Measurements from ENCODE around the gene METTL24. TPM values are rescaled to one million over a fixed set of nuclear protein-coding genes. Genes with fewer than 3 reads are reported as not detected.

METTL24 gene
- total RNA-seq, 4 donors from 2014 or later, result not detected

- DNase-seq (no peak), ATAC-seq (no peak)
- Histone ChIP-seq H3K27ac (no peak overlapping the region), H3K4me3 (no peak overlapping the region), H3K36me3 (no peaks in the 10 kb centered on the region), H3K4me1 (no peaks in the 10 kb centered on the region), H3K9me3 (no peaks in the 10 kb centered on the region), H3K27me3 (peaks cover 0 to 13% (median 6%) of the 10 kb centered on the region in 3 donors)
- intact Hi-C loops (cut with DNase I; ENCODE audit: low total_unique reads) (no loop called here), in situ Hi-C loops (cut with MboI; ENCODE audit: low sequenced_read_pairs in 4 of 4) (no loop called here)
- TF ChIP-seq POLR2A (IDR thresholded peaks at IDR 0.05) (no peak), CTCF (IDR thresholded peaks at IDR 0.05 in 4 of 5, conservative IDR thresholded peaks at IDR 0.05 in 1 of 5) (no peak)
Observed at GRCh38 chr6:110359556-110359955, 1.4 kb upstream of the METTL24 start.

- Histone ChIP-seq H3K36me3 (no peaks in the 10 kb centered on the region), H3K4me3 (peak overlapping the region; percentile 37 to 53 (median 48)), H3K4me1 (no peaks in the 10 kb centered on the region), H3K27ac (no peak overlapping the region), H3K27me3 (peaks cover 0 to 13% (median 6%) of the 10 kb centered on the region in 3 donors), H3K9me3 (no peaks in the 10 kb centered on the region)
- intact Hi-C loops (cut with DNase I; ENCODE audit: low total_unique reads) (no loop called here), in situ Hi-C loops (cut with MboI; ENCODE audit: low sequenced_read_pairs in 4 of 4) (no loop called here)
- no peak for TF ChIP-seq POLR2A (IDR thresholded peaks at IDR 0.05)
- DNase-seq (no peak), ATAC-seq (no peak)
Observed at GRCh38 chr6:110358553-110359160, 508 bp upstream of the METTL24 start.

- DNase-seq, result no peak
- no peak for ATAC-seq
- intact Hi-C loops (cut with DNase I; ENCODE audit: low total_unique reads) (no loop called here), in situ Hi-C loops (cut with MboI; ENCODE audit: low sequenced_read_pairs in 4 of 4) (no loop called here)
- H3K36me3 ChIP-seq, result no peaks in the 10 kb centered on the region
- peaks cover 0 to 13% (median 6%) of the 10 kb centered on the region in 3 donors for H3K27me3 ChIP-seq
- no peaks in the 10 kb centered on the region for H3K4me1 ChIP-seq
- H3K4me3 ChIP-seq, result peak overlapping the region; percentile 40 to 53 (median 46)
- TF ChIP-seq CTCF (IDR thresholded peaks at IDR 0.05 in 4 of 5, conservative IDR thresholded peaks at IDR 0.05 in 1 of 5) (no peak), POLR2A (IDR thresholded peaks at IDR 0.05) (no peak)
- no peaks in the 10 kb centered on the region for H3K9me3 ChIP-seq
- H3K27ac ChIP-seq, result no peak overlapping the region
Observed at GRCh38 chr6:110357298-110357663, 868 bp downstream of the METTL24 start.

GRCh38 chr6:110356778-110357177, 1.4 kb downstream of the METTL24 start:
- intact Hi-C loops (cut with DNase I; ENCODE audit: low total_unique reads) (no loop called here), in situ Hi-C loops (cut with MboI; ENCODE audit: low sequenced_read_pairs in 4 of 4) (no loop called here)
- DNase-seq (no peak), ATAC-seq (no peak)
- Histone ChIP-seq H3K9me3 (no peaks in the 10 kb centered on the region), H3K36me3 (no peaks in the 10 kb centered on the region), H3K27me3 (peaks cover 0 to 13% (median 6%) of the 10 kb centered on the region in 3 donors), H3K4me3 (no peak overlapping the region), H3K27ac (no peak overlapping the region), H3K4me1 (no peaks in the 10 kb centered on the region)
- TF ChIP-seq CTCF (IDR thresholded peaks at IDR 0.05 in 4 of 5, conservative IDR thresholded peaks at IDR 0.05 in 1 of 5) (no peak), POLR2A (IDR thresholded peaks at IDR 0.05) (no peak)

GRCh38 chr6:110355727-110356126, 2.4 kb downstream of the METTL24 start:
- in situ Hi-C loops (cut with MboI; ENCODE audit: low sequenced_read_pairs in 4 of 4) (no loop called here), intact Hi-C loops (cut with DNase I; ENCODE audit: low total_unique reads) (no loop called here)
- Histone ChIP-seq H3K36me3 (no peaks in the 10 kb centered on the region), H3K27ac (no peak overlapping the region), H3K27me3 (peaks cover 0 to 13% (median 6%) of the 10 kb centered on the region in 3 donors), H3K4me1 (no peaks in the 10 kb centered on the region), H3K4me3 (no peak overlapping the region), H3K9me3 (no peaks in the 10 kb centered on the region)
- TF ChIP-seq POLR2A (IDR thresholded peaks at IDR 0.05) (no peak), CTCF (IDR thresholded peaks at IDR 0.05 in 4 of 5, conservative IDR thresholded peaks at IDR 0.05 in 1 of 5) (no peak)
- DNase-seq (no peak), ATAC-seq (no peak)
